KMS-11 (cell line): ENCODE measurements around the gene SLC24A4.

Experiments used
- H2AFZ ChIP-seq: fragments of 200-600 bp; sonication (generic); 2 replicates; pipeline ENCODE4 v1.6.1; 2016; ENCODE audit warnings: antibody characterized with exemption, mixed run types, low read depth
- H3K27ac ChIP-seq: fragments of 200-600 bp; sonication (generic); 2 replicates; pipeline ENCODE4 v1.6.1; 2016; ENCODE audit warnings: mild to moderate bottlenecking, mixed run types
- H3K27me3 ChIP-seq: fragments of 200-600 bp; sonication (generic); 2 replicates; pipeline ENCODE4 v1.6.1; 2017; ENCODE audit warnings: mild to moderate bottlenecking, low read depth, mixed run types, moderate library complexity; ENCODE audit not compliant: insufficient read depth
- H3K36me3 ChIP-seq: fragments of 200-600 bp; sonication (generic); 2 replicates; pipeline ENCODE4 v1.6.1; 2017; ENCODE audit warnings: mild to moderate bottlenecking, mixed run types; ENCODE audit not compliant: insufficient read depth
- H3K4me1 ChIP-seq: fragments of 200-600 bp; sonication (generic); 2 replicates; pipeline ENCODE4 v1.6.1; 2016; ENCODE audit warnings: mild to moderate bottlenecking, low read depth, mixed run types; ENCODE audit not compliant: poor library complexity, severe bottlenecking
- H3K4me2 ChIP-seq: fragments of 200-600 bp; sonication (generic); 2 replicates; pipeline ENCODE4 v1.7.0; 2016; ENCODE audit warnings: mild to moderate bottlenecking, mixed run types
- H3K4me3 ChIP-seq: fragments of 200-600 bp; sonication (generic); IDR thresholded peaks from 2 replicates; pipeline ENCODE4 v1.6.1; 2017; ENCODE audit warnings: low read depth, low read length, mixed read lengths; ENCODE audit not compliant: insufficient read depth
- H3K79me2 ChIP-seq: fragments of 200-600 bp; sonication (generic); 2 replicates; pipeline ENCODE4 v1.6.1; 2016; ENCODE audit warnings: low read depth, mixed run types; ENCODE audit not compliant: insufficient read depth
- H3K9ac ChIP-seq: fragments of 200-600 bp; sonication (generic); 2 replicates; pipeline ENCODE4 v1.6.1; 2016; ENCODE audit warnings: mild to moderate bottlenecking, mixed run types
- H4K20me1 ChIP-seq: fragments of 200-600 bp; sonication (generic); 2 replicates; pipeline ENCODE4 v1.6.1; 2016; ENCODE audit warnings: mild to moderate bottlenecking, mixed run types; ENCODE audit not compliant: insufficient read depth
- TF ChIP-seq, protein P1 (sequence below): fragments of 200-600 bp; sonication (generic); conservative IDR thresholded peaks from 2 replicates; pipeline ENCODE4 v1.6.1; 2017; ENCODE audit warnings: low read depth, mild to moderate bottlenecking, antibody characterized with exemption, low read length, moderate library complexity, mixed read lengths

The SLC24A4 gene

DNA sequence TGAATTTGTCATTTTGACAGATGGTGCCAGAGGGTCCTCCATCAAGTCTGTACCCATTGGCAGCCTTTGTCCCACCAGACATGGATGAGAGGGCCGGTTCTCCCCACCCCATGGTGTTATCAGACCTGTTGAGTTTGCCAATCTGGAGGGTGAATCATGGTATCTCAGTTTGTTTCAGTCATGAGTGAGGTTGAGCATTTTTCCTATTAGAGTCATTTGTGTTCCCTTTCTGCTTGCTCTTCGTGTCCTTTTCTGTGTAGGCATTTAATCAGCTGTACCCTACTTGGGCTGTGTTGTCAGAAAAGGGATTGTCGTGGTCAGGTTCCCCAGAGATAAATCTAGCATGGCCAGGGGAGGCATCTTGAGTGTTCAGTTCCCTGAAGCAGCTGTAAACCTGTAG is 30.5 kb downstream of the SLC24A4 start:
- no peaks in the 10 kb centered on the region for H3K27me3 ChIP-seq
- TF ChIP-seq, protein P1, sequence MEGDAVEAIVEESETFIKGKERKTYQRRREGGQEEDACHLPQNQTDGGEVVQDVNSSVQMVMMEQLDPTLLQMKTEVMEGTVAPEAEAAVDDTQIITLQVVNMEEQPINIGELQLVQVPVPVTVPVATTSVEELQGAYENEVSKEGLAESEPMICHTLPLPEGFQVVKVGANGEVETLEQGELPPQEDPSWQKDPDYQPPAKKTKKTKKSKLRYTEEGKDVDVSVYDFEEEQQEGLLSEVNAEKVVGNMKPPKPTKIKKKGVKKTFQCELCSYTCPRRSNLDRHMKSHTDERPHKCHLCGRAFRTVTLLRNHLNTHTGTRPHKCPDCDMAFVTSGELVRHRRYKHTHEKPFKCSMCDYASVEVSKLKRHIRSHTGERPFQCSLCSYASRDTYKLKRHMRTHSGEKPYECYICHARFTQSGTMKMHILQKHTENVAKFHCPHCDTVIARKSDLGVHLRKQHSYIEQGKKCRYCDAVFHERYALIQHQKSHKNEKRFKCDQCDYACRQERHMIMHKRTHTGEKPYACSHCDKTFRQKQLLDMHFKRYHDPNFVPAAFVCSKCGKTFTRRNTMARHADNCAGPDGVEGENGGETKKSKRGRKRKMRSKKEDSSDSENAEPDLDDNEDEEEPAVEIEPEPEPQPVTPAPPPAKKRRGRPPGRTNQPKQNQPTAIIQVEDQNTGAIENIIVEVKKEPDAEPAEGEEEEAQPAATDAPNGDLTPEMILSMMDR, result no peak

DNA sequence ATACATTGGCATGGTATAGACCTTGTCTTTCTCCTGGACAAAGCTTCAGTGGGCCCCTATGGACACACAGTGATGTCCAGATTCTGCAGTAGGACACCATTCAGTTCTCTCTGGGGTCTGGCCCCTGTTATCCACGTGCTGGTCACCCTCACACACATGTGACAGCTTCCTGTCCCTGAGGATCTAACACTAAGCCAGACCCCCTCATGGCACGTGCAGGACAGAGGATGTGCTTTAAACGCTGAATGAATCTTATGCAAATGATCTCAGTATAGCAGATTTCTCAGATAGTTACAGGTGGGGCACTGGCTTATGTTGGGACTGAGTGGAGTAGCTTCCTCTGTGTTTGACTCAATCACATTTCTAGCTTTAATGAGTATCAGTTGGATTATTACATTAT is 33.7 kb downstream of the SLC24A4 start:
- no peaks in the 10 kb centered on the region for H3K27me3 ChIP-seq
- TF ChIP-seq, protein P1, result no peak

More for the DNA sequence above, 30.5 kb downstream of the SLC24A4 start:
- Histone ChIP-seq H3K4me2 (no peak overlapping the region), H3K4me1 (no peaks in the 10 kb centered on the region), H3K4me3 (no peak overlapping the region), H3K9ac (no peak overlapping the region), H3K79me2 (no peaks in the 10 kb centered on the region), H3K27ac (no peak overlapping the region), H3K36me3 (no peaks in the 10 kb centered on the region), H2AFZ (no peak overlapping the region), H4K20me1 (no peaks in the 10 kb centered on the region)

DNA sequence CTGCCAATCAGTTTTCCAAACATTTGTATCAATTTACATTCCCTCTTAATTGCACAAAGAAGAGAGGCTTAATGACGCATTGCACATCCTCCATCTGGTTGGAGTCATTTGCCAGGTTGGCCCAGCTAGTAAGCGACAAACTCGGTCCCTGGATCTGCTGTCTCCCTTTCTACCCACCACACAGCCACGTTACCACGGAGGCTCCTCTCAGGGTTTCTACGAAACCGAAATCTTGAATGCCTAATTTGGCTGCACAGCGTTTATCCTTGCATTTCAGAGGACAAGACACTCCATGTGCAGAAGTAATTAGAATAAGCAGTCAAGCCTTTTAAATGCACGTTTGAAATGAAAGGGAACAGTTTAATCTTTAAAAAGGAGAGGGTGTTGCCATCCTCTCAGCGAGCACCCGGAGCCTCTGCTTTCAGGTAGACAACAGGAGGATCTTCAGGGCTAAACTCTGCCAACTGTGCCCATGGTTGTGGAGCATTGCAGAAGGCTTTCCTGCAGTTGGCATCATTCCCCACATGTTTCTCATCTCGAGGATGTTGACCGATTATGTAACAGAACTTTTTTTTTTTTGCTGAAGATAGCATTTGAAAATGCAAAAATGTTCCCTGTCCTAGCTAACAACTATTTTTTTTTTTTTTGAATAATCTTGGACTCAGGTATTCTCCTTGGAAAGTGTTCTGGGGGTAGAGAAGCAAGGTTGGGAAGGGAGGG is 37.8 kb downstream of the SLC24A4 start:
- Histone ChIP-seq H3K4me3 (no peak overlapping the region), H3K9ac (no peak overlapping the region), H3K4me2 (peak overlapping the region; percentile 27; the same call in 1 of the 2 replicates), H3K27ac (no peak overlapping the region), H3K79me2 (no peaks in the 10 kb centered on the region), H3K36me3 (no peaks in the 10 kb centered on the region), H2AFZ (no peak overlapping the region), H3K27me3 (no peaks in the 10 kb centered on the region), H4K20me1 (no peaks in the 10 kb centered on the region), H3K4me1 (peaks cover 3% of the 10 kb centered on the region)
- TF ChIP-seq, protein P1, result no peak

More for the DNA sequence above, 33.7 kb downstream of the SLC24A4 start:
- H3K4me3 ChIP-seq, result no peak overlapping the region
- no peaks in the 10 kb centered on the region for H3K79me2 ChIP-seq
- no peak overlapping the region for H3K9ac ChIP-seq
- no peak overlapping the region for H3K27ac ChIP-seq
- no peaks in the 10 kb centered on the region for H3K36me3 ChIP-seq
- no peak overlapping the region for H2AFZ ChIP-seq
- H3K4me2 ChIP-seq, result no peak overlapping the region
- no peaks in the 10 kb centered on the region for H4K20me1 ChIP-seq
- H3K4me1 ChIP-seq, result peaks cover 3% of the 10 kb centered on the region

DNA sequence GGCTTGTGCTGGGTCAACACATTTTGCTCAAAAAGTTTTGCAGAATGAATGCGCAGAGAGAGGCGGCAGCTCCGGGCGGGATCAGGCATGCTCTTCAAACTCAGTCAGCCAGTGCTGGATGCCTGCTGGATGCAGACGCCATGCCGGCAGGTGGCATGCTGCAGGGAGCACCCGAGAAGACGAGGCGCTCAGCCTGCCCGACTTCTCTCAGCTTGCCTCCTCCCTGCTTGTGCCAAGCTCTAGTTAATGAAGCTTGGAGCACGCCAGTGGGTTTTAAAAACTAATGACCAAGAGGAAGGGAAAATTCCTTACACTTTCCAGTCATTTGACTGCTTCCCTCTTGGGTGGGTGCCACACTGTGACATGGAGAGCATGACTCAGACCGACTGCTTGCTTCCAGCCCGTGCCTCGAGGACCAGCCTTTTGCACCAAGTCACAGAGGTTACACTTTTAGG is 39.8 kb downstream of the SLC24A4 start:
- Histone ChIP-seq H3K79me2 (no peaks in the 10 kb centered on the region), H3K27me3 (no peaks in the 10 kb centered on the region), H3K4me2 (no peak overlapping the region), H4K20me1 (no peaks in the 10 kb centered on the region), H3K9ac (no peak overlapping the region), H3K4me1 (peaks cover 3% of the 10 kb centered on the region), H3K4me3 (no peak overlapping the region), H3K36me3 (no peaks in the 10 kb centered on the region), H2AFZ (no peak overlapping the region), H3K27ac (no peak overlapping the region)
- TF ChIP-seq, protein P1, result no peak
